Fibroblast of villous mesenchyme (primary cell): Measurements from ENCODE around the gene LKAAEAR1. TPM values are rescaled to one million over a fixed set of nuclear protein-coding genes. Genes with fewer than 3 reads are reported as not detected.

Experiments
- DNase-seq: peaks from one replicate; pipeline ENCODE4 v3.0.0-alpha.2; 2010; ENCODE audit warnings: low read depth
- H3K4me3 ChIP-seq: 2 replicates; pipeline ENCODE4 v1.5.1; 2011; ENCODE audit warnings: low read depth, mild to moderate bottlenecking, low read length
- total RNA-seq: library from RNA; depleted of rRNA; stranded (reverse); fragments of >200 nt; gene quantifications from 2 replicates; pipeline ENCODE4 v1.2.3, GENCODE V29; 2012
- TF ChIP-seq, protein P1 (sequence below): IDR thresholded peaks from 2 replicates; pipeline ENCODE4 v1.5.1; 2012; ENCODE audit warnings: low read depth, mild to moderate bottlenecking, low read length; ENCODE audit not compliant: insufficient read depth

The LKAAEAR1 gene
- total RNA-seq, 1 donor, result not detected

DNA sequence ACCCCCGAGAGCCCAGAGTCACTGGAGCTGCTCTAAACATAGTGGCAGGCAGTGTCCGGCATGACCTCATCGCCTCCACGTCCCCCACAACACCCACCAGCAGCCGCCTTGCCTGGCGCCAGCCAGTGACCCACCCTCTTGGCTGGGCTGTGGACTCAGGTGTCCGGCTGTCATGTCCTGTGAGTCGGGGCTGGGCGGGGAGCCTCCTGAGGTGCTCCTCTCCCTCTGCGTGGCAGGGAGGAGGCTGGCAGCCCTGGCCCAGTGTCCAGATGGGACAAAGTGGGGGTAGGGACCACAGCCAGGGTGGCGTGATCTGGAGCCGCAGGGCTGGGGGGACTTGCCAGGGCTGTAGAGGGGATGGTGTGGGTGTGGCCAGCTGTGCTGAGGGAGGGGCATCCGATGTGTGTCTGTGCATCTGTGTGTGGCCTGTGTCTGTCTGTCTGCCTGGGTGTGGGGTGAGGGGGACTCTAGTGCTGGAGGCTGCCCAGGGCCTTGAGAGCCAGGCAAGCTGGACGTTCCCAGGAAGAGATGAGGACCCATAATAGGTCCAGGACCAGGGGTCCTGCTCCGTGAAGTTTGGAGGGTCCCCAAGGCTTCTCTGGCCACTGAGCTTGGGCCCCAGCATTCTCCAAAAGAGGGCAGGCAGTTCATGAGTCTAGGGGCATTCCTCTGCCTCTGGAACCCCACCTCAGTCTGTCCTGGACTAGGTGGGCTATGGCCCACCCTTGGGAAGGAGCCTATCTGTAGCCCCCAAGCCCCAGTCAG, 32.5 kb downstream of the LKAAEAR1 start:
- no peak for DNase-seq
- H3K4me3 ChIP-seq, result no peak overlapping the region
- TF ChIP-seq, protein P1, sequence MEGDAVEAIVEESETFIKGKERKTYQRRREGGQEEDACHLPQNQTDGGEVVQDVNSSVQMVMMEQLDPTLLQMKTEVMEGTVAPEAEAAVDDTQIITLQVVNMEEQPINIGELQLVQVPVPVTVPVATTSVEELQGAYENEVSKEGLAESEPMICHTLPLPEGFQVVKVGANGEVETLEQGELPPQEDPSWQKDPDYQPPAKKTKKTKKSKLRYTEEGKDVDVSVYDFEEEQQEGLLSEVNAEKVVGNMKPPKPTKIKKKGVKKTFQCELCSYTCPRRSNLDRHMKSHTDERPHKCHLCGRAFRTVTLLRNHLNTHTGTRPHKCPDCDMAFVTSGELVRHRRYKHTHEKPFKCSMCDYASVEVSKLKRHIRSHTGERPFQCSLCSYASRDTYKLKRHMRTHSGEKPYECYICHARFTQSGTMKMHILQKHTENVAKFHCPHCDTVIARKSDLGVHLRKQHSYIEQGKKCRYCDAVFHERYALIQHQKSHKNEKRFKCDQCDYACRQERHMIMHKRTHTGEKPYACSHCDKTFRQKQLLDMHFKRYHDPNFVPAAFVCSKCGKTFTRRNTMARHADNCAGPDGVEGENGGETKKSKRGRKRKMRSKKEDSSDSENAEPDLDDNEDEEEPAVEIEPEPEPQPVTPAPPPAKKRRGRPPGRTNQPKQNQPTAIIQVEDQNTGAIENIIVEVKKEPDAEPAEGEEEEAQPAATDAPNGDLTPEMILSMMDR, result no peak

DNA sequence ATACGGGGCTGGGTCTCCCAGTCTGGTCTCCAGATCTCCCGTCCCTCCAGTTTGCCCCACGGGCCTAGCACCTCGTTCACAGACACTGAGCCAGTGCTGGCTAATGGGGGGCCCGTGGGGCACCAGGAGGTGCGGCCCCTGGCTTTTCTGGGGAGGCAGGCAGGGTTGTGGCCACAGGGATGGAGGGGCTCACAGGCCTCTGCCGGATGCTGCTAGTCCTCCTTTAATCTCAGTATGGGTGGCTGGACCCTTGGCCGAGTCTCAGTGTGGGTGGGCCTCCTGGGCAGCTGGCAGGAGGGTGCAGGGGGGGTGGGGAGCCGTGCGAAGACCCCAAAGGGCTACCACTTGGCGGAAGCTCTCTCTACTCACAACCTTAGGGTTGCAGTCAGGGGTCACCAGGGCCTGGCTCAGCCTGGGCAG, 33.2 kb downstream of the LKAAEAR1 start:
- TF ChIP-seq, protein P1, result no peak
- no peak overlapping the region for H3K4me3 ChIP-seq
- no peak for DNase-seq

- TF ChIP-seq, protein P1, result no peak
- no peak overlapping the region for H3K4me3 ChIP-seq
- no peak for DNase-seq
These were observed 33.8 kb downstream of the LKAAEAR1 start for GRCh38 chr20:64050261-64051032.

- peak overlapping the region; percentile 29 for H3K4me3 ChIP-seq
- DNase-seq, result no peak
- TF ChIP-seq, protein P1, result no peak
These were observed 34.3 kb downstream of the LKAAEAR1 start for GRCh38 chr20:64049878-64050260.

- peak within 1 kb of the TSS; percentile 29 for H3K4me3 ChIP-seq
- TF ChIP-seq, protein P1, result no peak
- DNase-seq, result peak; percentile 41
These were observed 34.9 kb downstream of the LKAAEAR1 start, which contains the start of gene SOX18 for GRCh38 chr20:64049060-64049877. Gene SOX18 (minus strand): TSS chr20:64049639. CDS start chr20:64049516, 123 bp downstream.

DNA sequence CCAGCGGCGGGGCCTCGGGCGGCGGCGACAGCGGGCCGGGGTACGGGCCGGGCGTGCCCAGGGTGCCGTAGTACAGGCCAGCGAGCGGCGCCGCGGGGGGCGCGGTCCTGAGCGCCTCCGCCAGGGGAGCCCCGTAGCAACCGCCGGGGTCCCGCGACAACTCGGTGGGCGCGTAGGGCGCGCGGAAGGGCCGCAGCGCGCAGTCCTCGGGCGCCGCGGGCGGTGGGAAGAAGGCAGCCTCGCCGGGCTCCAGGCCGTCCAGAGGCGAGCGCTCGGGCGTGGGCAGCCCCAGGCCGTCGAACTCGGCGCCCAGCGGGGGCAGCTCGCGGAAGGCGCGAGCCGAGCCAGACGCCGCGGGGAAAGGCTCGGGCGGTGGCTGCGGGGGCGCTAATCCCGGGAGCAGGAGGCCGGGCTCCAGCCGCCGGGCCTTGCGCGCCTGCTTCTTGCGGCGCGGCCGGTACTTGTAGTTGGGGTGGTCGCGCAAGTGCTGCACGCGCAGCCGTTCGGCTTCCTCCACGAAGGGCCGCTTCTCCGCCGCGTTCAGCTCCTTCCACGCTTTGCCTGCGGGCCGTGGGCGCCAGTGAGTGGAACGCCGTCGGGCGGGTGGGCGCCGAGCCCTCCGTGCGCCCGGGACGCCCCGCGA, 35.7 kb downstream of the LKAAEAR1 start:
- TF ChIP-seq, protein P1, result no peak
- no peak overlapping the region for H3K4me3 ChIP-seq
- no peak for DNase-seq
